Measurements from ENCODE around the gene RFPL1. TPM values are rescaled to one million over a fixed set of nuclear protein-coding genes. Genes with fewer than 3 reads are reported as not detected.
A peak's percentile ranks its signal among the peaks of the same experiment; 100 is the strongest.

RFPL1 gene
- total RNA-seq, 2 donors from 2014 or later = not detected

- intact Hi-C loops (cut with DNase I) = no loop called here
- no peak for ATAC-seq
- WGBS, 2 donors = 0 to 8% methylated on average over 2 to 103 of the region's 107 CpGs
These were observed 42.3 kb downstream of the RFPL1 start for GRCh38 chr22:29480512-29481264.

GRCh38 chr22:29481265-29482000 is 43.0 kb downstream of the RFPL1 start:
- intact Hi-C loops (cut with DNase I) = no loop called here
- Histone ChIP-seq H3K9me3 (no peaks in the 10 kb centered on the region), H3K4me1 (peaks cover 22% of the 10 kb centered on the region), H3K4me3 (no peak overlapping the region), H3K36me3 (replicated peaks in 1 of 2; ENCODE audit: insufficient read depth in 1 of 2, low read depth in 2 of 2) (no peaks in the 10 kb centered on the region), H3K27ac (no peak overlapping the region), H3K27me3 (peaks cover 7 to 28% of the 10 kb centered on the region in 2 donors)
- TF ChIP-seq CTCF (IDR thresholded peaks at IDR 0.05) = no peak
- no peak for TF ChIP-seq POLR2A (IDR thresholded peaks at IDR 0.05)
- peak; percentile 41 to 54 (median 48) for DNase-seq
- 21 to 23% methylated on average over 15 of the region's 15 CpGs for WGBS, 2 donors
- ATAC-seq = peak; percentile 24

More at GRCh38 chr22:29480512-29481264, 42.3 kb downstream of the RFPL1 start:
- TF ChIP-seq POLR2A (IDR thresholded peaks at IDR 0.05) (no peak), CTCF (IDR thresholded peaks at IDR 0.05) (peak in 1 of 7 experiments; percentile 3)
- no peak overlapping the region for H3K4me3 ChIP-seq
- DNase-seq = peak in 2 of 4 donors; percentile 9 to 20
- no peaks in the 10 kb centered on the region for H3K36me3 ChIP-seq (replicated peaks in 1 of 2; ENCODE audit: insufficient read depth in 1 of 2, low read depth in 2 of 2)
- H3K9me3 ChIP-seq = no peaks in the 10 kb centered on the region
- no peak overlapping the region for H3K27ac ChIP-seq
- H3K4me1 ChIP-seq = peaks cover 22% of the 10 kb centered on the region
- H3K27me3 ChIP-seq = peaks cover 7 to 28% of the 10 kb centered on the region in 2 donors

- H3K4me1 ChIP-seq = peaks cover 22% of the 10 kb centered on the region
- H3K9me3 ChIP-seq = no peaks in the 10 kb centered on the region
- no peak overlapping the region for H3K4me3 ChIP-seq
- no peak overlapping the region for H3K27ac ChIP-seq
- H3K27me3 ChIP-seq = peaks cover 7 to 28% of the 10 kb centered on the region in 2 donors
- no peaks in the 10 kb centered on the region for H3K36me3 ChIP-seq (replicated peaks in 1 of 2; ENCODE audit: insufficient read depth in 1 of 2, low read depth in 2 of 2)
- DNase-seq = no peak
- intact Hi-C loops (cut with DNase I) = no loop called here
- no peak for ATAC-seq
- TF ChIP-seq POLR2A (IDR thresholded peaks at IDR 0.05) (no peak), CTCF (IDR thresholded peaks at IDR 0.05) (no peak)
- WGBS, 2 donors = 72 to 85% methylated on average over 11 of the region's 11 CpGs
These were observed 43.9 kb downstream of the RFPL1 start for GRCh38 chr22:29482253-29482652.

GRCh38 chr22:29482726-29483125 is 44.3 kb downstream of the RFPL1 start:
- TF ChIP-seq CTCF (IDR thresholded peaks at IDR 0.05) = no peak
- TF ChIP-seq POLR2A (IDR thresholded peaks at IDR 0.05) = no peak
- 75 to 93% methylated on average over 4 to 7 of the region's 7 CpGs for WGBS, 2 donors
- no peaks in the 10 kb centered on the region for H3K9me3 ChIP-seq
- peaks cover 7 to 28% of the 10 kb centered on the region in 2 donors for H3K27me3 ChIP-seq
- no peaks in the 10 kb centered on the region for H3K36me3 ChIP-seq (replicated peaks in 1 of 2; ENCODE audit: insufficient read depth in 1 of 2, low read depth in 2 of 2)
- H3K4me3 ChIP-seq = no peak overlapping the region
- no peak overlapping the region for H3K27ac ChIP-seq
- DNase-seq (no peak), ATAC-seq (no peak)
- intact Hi-C loops (cut with DNase I) = no loop called here
- H3K4me1 ChIP-seq = peaks cover 22% of the 10 kb centered on the region
